PC-3 (cell line): ENCODE results near the gene C5AR1. TPM values are rescaled to one million over a fixed set of nuclear protein-coding genes. Genes with fewer than 3 reads are reported as not detected.
"Not testable (repeated sequence)": the region's sequence is repeated elsewhere in the genome, so short reads cannot be mapped to it uniquely, and the experiment has no call there.

Experiments used
- ATAC-seq: fragments of 200-7000 bp; cut with Tn5 transposase; 2 replicates; pipeline ENCODE4 v1.9.1; 2020; ENCODE audit warnings: mild to moderate bottlenecking, moderate library complexity
- BruUV-seq: library from RNA; stranded (reverse); fragments of 400-500 nt; replicated peaks from 2 replicates; lab custom pipeline; 2021; lab: Mats Ljungman, UMichigan
- CTCF ChIA-PET: fragments of 300-600 bp; sonication (Branson Sonifier 250); formaldehyde crosslinking; loops from one replicate; lab custom pipeline; 2022; ENCODE audit warnings: antibody characterized with exemption; lab: Charles Lee
- POLR2A ChIA-PET: fragments of 300-600 bp; sonication (Branson Sonifier 250); formaldehyde crosslinking; loops from one replicate; lab custom pipeline; 2022; ENCODE audit warnings: antibody characterized with exemption; ENCODE audit not compliant: unreplicated experiment; lab: Charles Lee
- DNase-seq: peaks from one replicate; pipeline ENCODE4 v3.0.0-alpha.2; 2015
- H2AFZ ChIP-seq: fragments of 300-600 bp; sonication (generic); 2 replicates; pipeline ENCODE4 v1.6.0; 2016; ENCODE audit warnings: antibody characterized with exemption, low read length
- H3F3A ChIP-seq: fragments of 300-600 bp; sonication (generic); one replicate; pipeline ENCODE4 v1.6.0; 2017; ENCODE audit warnings: antibody characterized with exemption, low read length, control low read depth, mild to moderate bottlenecking; ENCODE audit not compliant: unreplicated experiment
- H3K27ac ChIP-seq: fragments of 300-600 bp; sonication (generic); 2 replicates; pipeline ENCODE4 v1.5.1; 2016; ENCODE audit warnings: mild to moderate bottlenecking, low read length
- H3K27me3 ChIP-seq: fragments of 300-600 bp; sonication (generic); 2 replicates; pipeline ENCODE4 v1.6.1; 2016; ENCODE audit warnings: low read length, mixed read lengths
- H3K36me3 ChIP-seq: fragments of 300-600 bp; sonication (generic); 2 replicates; pipeline ENCODE4 v1.6.1; 2016; ENCODE audit warnings: low read depth, mixed run types, low read length, mixed read lengths
- H3K4me1 ChIP-seq: fragments of 300-600 bp; sonication (generic); 2 replicates; pipeline ENCODE4 v1.5.1; 2016; ENCODE audit warnings: low read length; ENCODE audit not compliant: insufficient read depth
- H3K4me2 ChIP-seq: fragments of 300-600 bp; sonication (generic); 2 replicates; pipeline ENCODE4 v1.6.0; 2016; ENCODE audit warnings: low read length
- H3K4me3 ChIP-seq: fragments of 300-600 bp; sonication (generic); 2 replicates; pipeline ENCODE4 v1.5.1; 2016; ENCODE audit warnings: mild to moderate bottlenecking, low read length, mixed read lengths
- H3K79me2 ChIP-seq: fragments of 300-600 bp; sonication (generic); 2 replicates; pipeline ENCODE4 v1.6.1; 2017; ENCODE audit warnings: low read length, mixed read lengths
- H3K9ac ChIP-seq: fragments of 300-600 bp; sonication (generic); 2 replicates; pipeline ENCODE4 v1.6.0; 2016; ENCODE audit warnings: mild to moderate bottlenecking, low read length
- H3K9me2 ChIP-seq: fragments of 300-600 bp; sonication (generic); replicated peaks from 2 replicates; pipeline ENCODE4 v1.6.1; 2016; ENCODE audit warnings: mixed run types, low read length, mixed read lengths
- H3K9me3 ChIP-seq: fragments of 300-600 bp; sonication (generic); 2 replicates; pipeline ENCODE4 v1.6.1; 2016; ENCODE audit warnings: low read length, mixed read lengths
- H4K20me1 ChIP-seq: fragments of 300-600 bp; sonication (generic); 2 replicates; pipeline ENCODE4 v1.6.1; 2016; ENCODE audit warnings: low read length, mixed read lengths
- CTCF ChIP-seq: fragments of 300-600 bp; sonication (generic); conservative IDR thresholded peaks from 2 replicates; pipeline ENCODE4 v1.5.1; 2017; ENCODE audit warnings: antibody characterized with exemption, low read depth, mild to moderate bottlenecking, low read length
- EZH2 ChIP-seq: fragments of 300-600 bp; sonication (generic); IDR thresholded peaks from one replicate; pipeline ENCODE4 v1.6.1; 2017; ENCODE audit warnings: antibody characterized with exemption, mild to moderate bottlenecking, low read length; ENCODE audit not compliant: unreplicated experiment
- EZH2phosphoT487 ChIP-seq: fragments of 300-600 bp; sonication (generic); IDR thresholded peaks from 2 replicates; pipeline ENCODE4 v1.6.1; 2018; ENCODE audit warnings: mild to moderate bottlenecking, antibody characterized with exemption, low read length, borderline replicate concordance
- intact Hi-C: fragments of 100-400 bp; cut with micrococcal nuclease; formaldehyde crosslinking; loops from 2 replicates; pipeline ENCODE4 v1.9.0; 2023
- total RNA-seq: library from RNA; depleted of rRNA; stranded (reverse); fragments of >200 nt; gene quantifications from 2 replicates; pipeline ENCODE4 v1.2.3, GENCODE V29; 2014

Gene C5AR1
- total RNA-seq, 1 experiment from 2014 or later = not detected

GRCh38 chr19:47274891-47275761 lies 34.5 kb upstream of the C5AR1 start:
- no peaks in the 10 kb centered on the region for H3K36me3 ChIP-seq
- peaks cover 9% of the 10 kb centered on the region; the same call in 1 of the 2 replicates for H3K4me1 ChIP-seq
- no peaks in the 10 kb centered on the region for H3K79me2 ChIP-seq
- no peak overlapping the region for H3K27ac ChIP-seq
- peak; percentile 12; the same call in 1 of the 2 replicates for ATAC-seq
- H3K9me2 ChIP-seq = no peaks in the 10 kb centered on the region
- H3K9ac ChIP-seq = no peak overlapping the region
- H3K9me3 ChIP-seq = no peaks in the 10 kb centered on the region
- no peaks in the 10 kb centered on the region for H4K20me1 ChIP-seq
- BruUV-seq = no TSS peak
- no peaks in the 10 kb centered on the region for H3K27me3 ChIP-seq
- H3F3A ChIP-seq = no peaks in the 10 kb centered on the region
- peak overlapping the region; percentile 26; the same call in 1 of the 2 replicates for H2AFZ ChIP-seq
- TF ChIP-seq EZH2phosphoT487 = no peak
- no peak for TF ChIP-seq CTCF
- no peak for TF ChIP-seq EZH2
- H3K4me2 ChIP-seq = peak overlapping the region; percentile 86
- ChIA-PET CTCF (interaction anchor here (1.1 kb wide), 1 partner anchor 153 kb away, joined by 6 read pairs; no protein-coding TSS in a partner anchor), POLR2A (interaction anchor here (0.7 to 2.2 kb wide), 4 partner anchors 18 to 351 kb away, joined by 5 to 15 read pairs (median 11); partner anchors contain the start of genes CCDC9 and DHX34)
- peak; percentile 1 for DNase-seq
- peak overlapping the region; percentile 74 for H3K4me3 ChIP-seq
- intact Hi-C loops = loop anchor here (1.0 kb wide), 1 partner anchor 18 kb away; no protein-coding TSS in a partner anchor

DNA sequence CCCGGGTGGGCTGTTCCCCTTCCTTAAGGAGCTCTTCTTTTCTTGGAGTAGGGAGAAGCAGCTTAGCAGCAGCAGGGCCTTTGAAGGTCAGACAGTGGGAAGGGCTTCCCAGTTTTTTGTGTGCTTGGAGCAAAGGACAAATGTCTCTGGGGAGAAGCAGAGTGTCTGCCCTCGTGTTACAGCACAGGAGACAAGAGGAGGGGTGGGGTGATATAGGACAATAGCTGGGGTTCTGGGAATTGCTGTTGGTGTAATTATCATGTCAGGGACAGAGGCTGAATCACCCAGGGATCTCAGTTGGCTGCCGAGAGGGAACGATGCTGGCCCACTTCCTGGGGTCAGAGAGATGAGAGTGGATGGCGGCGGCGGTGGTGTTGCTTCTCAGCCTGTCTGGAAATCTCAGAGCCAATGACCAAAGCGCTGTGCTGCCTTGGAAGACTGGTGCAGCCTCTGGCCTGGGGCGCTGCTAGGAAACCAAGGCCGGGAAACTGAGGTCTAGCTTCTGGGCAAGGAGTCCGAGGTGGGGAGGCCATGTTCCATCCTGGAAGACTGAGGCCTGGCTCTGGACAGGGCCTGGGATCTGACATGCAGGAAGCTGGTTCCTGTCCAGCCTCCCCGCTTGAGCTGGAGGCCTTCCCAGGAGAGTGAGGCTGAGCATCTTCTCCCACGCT lies 33.7 kb upstream of the C5AR1 start:
- H3K4me1 ChIP-seq = peaks cover 9% of the 10 kb centered on the region; the same call in 1 of the 2 replicates
- H3F3A ChIP-seq = no peaks in the 10 kb centered on the region
- DNase-seq = no peak
- no peaks in the 10 kb centered on the region for H3K36me3 ChIP-seq
- H3K4me2 ChIP-seq = peak overlapping the region; percentile 86
- no peaks in the 10 kb centered on the region for H4K20me1 ChIP-seq
- no TSS peak for BruUV-seq
- no peak overlapping the region for H3K27ac ChIP-seq
- no peak overlapping the region for H2AFZ ChIP-seq
- TF ChIP-seq EZH2 (no peak), EZH2phosphoT487 (no peak), CTCF (no peak)
- no peaks in the 10 kb centered on the region for H3K9me2 ChIP-seq
- ATAC-seq = no peak
- H3K79me2 ChIP-seq = no peaks in the 10 kb centered on the region
- ChIA-PET POLR2A (interaction anchor here (2.2 kb wide), 1 partner anchor 73 kb away, joined by 12 read pairs; the partner anchor contains the start of gene DHX34), CTCF (no interaction called here)
- H3K27me3 ChIP-seq = no peaks in the 10 kb centered on the region
- H3K4me3 ChIP-seq = peak overlapping the region; percentile 74; the same call in 1 of the 2 replicates
- intact Hi-C loops = no loop called here
- no peaks in the 10 kb centered on the region for H3K9me3 ChIP-seq
- no peak overlapping the region for H3K9ac ChIP-seq

DNA sequence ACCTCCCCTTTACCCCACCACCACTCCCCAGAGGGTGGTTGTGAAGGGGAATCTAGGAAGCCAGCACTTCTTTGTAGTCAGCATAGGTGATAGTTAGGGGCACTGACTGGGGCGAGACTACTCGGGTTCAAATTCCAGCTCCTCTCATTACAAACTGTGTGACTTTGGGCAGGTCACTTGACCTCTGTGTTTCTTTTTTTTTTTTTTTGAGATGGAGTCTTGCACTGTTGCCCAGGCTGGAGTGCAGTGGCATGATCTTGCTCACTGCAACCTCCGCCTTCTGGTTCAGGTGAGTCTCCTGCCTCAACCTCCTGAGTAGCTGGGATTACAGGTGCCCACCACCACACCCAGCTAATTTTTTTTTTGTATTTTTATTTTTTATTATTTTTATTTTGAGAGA lies 33.1 kb upstream of the C5AR1 start:
- POLR2A ChIA-PET = not testable (repeated sequence)

More for the DNA sequence above, 33.1 kb upstream of the C5AR1 start:
- H2AFZ ChIP-seq, H3K27me3 ChIP-seq, H3K4me1 ChIP-seq, H3K9ac ChIP-seq, H3K27ac ChIP-seq, ATAC-seq, CTCF ChIA-PET, H3K4me3 ChIP-seq, H3K9me3 ChIP-seq, BruUV-seq, H3K9me2 ChIP-seq, DNase-seq, H3F3A ChIP-seq, H3K36me3 ChIP-seq, H4K20me1 ChIP-seq, H3K79me2 ChIP-seq, H3K4me2 ChIP-seq, intact Hi-C loops: not testable (repeated sequence)
